DLD1 (cell line): ENCODE measurements around the gene GJA3.
"Not testable (repeated sequence)": the region's sequence is repeated elsewhere in the genome, so short reads cannot be mapped to it uniquely, and the experiment has no call there.

Experiments
- in situ Hi-C: cut with HindIII; loops from 2 replicates; pipeline ENCODE4 v1.10.0; 2017; ENCODE audit warnings: low sequenced_read_pairs

GJA3 gene

DNA sequence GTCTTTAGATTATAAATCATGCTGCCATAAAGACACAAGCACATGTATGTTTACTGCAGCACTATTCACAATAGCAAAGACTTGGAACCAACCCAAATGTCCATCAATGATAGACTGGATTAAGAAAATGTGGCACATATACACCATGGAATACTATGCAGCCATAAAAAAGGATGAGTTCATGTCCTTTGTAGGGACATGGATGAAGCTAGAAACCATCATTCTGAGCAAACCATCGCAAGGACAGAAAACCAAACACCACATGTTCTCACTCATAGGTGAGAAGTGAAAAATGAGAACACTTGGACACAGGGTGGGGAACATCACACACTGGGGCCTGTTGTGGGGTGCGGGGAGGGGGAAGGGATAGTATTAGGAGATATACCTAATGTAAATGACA, 7.6 kb downstream of the GJA3 start:
- in situ Hi-C loops, result not testable (repeated sequence)

DNA sequence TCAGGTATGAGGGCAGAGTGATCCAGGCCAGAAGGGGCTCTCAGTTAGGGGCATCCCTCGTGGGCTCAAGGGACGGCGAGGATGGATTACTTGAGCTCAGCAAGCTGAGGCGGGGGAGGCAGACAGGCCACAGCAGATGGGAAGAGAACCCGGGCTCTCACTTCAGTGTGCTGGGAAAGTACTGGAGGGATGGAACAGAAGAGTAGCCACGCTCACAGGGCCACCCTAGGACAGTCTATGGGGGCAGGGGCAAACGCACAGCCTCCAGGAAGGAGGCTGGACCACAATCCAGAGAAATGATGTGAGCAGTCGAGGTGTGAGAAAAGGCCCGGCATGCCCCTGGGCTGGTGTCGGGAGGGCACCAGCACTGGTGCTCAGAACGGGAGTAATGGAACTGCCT, 9.2 kb downstream of the GJA3 start:
- in situ Hi-C loops, result no loop called here

DNA sequence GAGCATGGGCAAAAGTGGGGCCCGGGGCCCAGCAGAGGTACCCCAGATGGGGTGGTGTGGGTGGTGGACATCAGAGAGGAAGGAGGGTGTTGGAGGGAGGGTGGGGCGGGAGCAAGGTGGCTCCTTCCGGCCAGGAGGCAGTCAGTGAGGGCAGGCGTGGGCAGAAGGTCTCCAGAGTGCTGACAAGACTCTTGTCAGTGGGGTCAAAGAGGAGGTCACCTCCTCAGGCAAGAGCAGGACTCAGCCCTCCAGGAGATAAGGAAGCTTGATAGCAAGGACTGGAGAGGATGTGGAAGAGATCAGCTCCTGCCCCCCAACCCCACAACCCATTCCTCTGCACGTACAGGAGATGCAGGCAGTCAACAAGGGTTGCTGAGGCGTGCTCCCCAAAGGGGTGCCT, 9.8 kb downstream of the GJA3 start:
- in situ Hi-C loops, result no loop called here

DNA sequence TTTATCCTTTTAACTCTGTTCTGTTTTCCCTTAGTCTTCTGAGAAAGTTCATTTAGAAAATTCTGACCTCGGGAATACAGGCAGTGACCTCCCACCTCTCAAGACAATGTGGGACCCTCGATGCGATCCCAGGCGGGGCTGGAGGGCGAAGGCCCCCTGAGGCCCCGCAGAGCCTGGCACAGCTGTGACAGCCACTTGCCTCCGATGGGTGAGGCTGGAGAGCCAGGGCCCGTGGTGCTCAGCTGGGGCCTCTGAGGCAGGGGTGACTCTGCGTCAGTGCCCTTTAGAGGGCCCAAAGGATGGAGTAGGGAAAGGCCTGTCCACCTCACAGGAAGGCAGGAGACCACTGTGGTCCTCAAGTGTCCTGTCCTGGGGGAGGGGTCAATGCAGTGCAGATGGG, 10.3 kb downstream of the GJA3 start:
- in situ Hi-C loops, result no loop called here

DNA sequence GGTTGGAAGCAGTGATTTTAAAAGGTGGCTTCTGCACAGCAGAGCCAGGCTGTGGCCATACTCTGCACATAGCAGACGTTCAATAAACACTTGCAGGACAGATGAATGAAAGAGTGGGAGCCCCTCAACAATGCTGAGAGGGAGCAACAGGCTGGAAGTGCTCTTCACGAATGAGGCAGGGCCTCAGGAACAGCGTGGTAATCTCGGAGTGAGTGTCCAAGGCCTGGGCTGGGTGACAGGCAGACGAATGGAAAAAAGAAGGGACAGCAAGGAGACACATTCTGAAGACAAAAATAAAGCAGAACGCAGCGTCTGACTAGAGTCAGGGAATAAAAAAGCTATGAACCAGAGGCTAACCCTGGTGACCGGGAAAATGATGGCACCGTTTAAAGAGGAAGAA, 11.1 kb downstream of the GJA3 start:
- in situ Hi-C loops, result no loop called here

DNA sequence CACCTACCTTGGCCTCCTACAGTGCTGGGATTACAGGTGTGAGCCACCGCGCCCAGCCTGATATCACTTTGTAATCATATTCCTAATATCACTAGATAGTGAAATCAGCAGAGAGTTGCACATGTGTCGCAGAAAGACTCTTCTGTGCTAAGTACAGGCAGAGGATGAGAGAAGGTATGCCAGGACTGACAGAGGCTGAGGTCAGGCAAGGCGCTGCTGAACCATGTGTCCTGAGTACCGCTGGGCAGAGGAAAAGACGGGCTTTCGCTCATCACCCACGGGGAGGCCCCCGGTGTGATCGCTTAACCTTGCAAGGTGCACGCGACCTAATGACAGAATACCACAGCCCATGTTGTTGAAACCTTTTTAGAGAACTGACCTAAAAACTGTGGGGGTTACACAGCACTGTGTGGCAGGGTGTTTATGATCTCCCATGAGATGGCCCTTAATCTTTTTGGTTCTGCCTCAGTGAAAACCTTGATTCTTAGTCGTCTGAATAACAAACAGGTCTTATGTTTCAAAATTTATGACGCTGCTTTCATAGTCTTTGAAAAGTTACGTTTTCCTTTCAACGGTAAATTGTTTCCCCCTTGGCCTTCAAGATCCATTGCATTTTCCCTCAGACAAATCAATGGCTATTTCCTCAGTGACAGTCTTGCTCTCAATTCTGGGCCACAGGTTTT, 12.2 kb downstream of the GJA3 start:
- in situ Hi-C loops, result no loop called here

DNA sequence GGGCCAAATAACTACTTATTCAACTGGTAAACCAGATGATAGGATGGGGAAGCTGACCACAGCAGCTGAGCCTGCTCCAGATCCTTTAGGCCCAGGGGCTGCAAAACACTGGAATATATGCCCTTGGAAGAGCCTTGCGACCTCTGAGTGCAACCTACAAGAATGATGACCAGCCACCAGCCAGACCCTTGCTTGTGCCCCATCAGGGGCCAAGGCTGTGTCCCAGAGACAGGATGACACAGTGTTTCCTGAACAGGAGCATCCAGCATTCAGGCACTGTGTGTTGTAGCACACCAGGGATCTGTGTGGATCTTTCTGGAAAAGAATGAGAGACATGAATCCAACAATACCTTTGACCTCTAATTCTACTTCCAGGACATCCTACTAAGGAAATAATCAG, 14.5 kb downstream of the GJA3 start:
- in situ Hi-C loops, result no loop called here

DNA sequence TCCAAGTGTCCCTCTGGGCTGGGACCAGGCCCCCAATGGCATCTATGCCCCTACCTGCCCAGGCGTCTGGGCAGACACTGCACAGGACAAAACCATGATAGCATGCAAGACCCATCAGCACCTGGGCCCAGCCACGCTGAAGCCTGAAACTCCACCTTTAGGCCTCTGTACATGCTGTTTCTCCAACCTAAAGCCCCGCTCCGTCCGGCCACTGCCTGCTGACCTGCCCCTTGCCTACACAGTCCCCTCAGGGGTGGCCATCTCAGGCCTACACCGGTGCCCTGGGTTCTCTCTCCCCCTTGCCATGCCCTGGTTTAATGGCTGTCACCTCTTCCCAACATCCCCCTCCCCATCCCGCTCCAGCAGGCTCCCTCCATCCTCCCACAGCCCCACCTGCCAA, 15.3 kb downstream of the GJA3 start:
- in situ Hi-C loops, result no loop called here

DNA sequence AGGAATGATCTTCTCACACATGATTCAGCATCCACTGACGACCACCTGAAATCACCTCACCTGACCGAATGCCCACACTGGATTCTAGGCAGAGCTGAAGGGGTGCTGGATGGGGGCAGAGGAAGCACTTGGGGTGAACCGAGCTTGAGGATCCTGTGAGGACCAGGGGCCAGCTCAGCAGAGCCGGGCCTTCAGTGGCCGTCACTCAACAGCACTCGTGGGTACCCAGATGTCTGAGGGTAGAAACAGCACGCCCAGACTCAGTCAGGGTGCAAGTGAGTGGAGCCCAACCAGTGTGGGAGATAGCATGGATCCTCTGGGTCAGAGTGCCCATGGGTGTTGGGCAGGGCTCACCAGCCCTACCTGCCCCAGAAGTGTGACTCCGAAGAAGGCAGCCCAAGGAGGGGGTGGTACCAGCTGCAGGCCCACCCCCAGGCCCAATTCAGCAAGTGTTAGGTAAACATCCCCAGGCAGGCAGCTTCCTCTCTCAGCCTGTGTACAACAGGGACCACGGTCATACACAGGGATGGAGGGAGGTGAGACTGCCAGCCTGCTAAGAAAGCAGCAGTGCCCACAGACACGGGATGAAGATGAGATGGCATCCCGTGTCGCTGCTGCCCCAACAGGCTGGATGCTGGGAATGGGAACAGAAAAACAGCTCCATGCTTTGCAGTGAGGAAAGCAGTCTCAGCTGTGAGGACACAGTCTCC, 16.6 kb downstream of the GJA3 start:
- in situ Hi-C loops, result no loop called here

DNA sequence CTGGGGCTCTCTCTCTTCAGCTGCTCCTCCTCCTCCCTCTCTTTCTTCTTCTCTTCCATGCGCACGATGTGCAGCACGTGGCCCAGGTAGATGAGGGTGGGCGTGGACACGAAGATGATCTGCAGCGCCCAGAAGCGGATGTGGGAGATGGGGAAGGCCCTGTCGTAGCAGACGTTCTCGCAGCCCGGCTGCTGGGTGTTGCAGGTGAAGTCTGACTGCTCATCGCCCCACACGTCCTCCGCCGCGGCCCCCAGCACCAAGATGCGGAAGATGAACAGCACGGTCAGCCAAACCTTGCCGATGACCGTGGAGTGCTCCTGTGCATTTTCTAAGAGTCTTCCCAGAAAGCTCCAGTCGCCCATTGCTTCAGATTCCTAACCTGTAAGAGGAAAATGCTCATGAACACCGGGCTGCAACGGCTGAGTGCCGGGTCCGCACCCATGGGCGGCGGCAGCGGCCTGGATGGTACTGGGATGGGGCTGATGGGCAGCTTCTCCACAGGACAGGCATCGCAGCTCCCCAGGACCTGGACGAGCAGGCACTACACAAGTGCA, 17.8 kb downstream of the GJA3 start:
- in situ Hi-C loops, result no loop called here

DNA sequence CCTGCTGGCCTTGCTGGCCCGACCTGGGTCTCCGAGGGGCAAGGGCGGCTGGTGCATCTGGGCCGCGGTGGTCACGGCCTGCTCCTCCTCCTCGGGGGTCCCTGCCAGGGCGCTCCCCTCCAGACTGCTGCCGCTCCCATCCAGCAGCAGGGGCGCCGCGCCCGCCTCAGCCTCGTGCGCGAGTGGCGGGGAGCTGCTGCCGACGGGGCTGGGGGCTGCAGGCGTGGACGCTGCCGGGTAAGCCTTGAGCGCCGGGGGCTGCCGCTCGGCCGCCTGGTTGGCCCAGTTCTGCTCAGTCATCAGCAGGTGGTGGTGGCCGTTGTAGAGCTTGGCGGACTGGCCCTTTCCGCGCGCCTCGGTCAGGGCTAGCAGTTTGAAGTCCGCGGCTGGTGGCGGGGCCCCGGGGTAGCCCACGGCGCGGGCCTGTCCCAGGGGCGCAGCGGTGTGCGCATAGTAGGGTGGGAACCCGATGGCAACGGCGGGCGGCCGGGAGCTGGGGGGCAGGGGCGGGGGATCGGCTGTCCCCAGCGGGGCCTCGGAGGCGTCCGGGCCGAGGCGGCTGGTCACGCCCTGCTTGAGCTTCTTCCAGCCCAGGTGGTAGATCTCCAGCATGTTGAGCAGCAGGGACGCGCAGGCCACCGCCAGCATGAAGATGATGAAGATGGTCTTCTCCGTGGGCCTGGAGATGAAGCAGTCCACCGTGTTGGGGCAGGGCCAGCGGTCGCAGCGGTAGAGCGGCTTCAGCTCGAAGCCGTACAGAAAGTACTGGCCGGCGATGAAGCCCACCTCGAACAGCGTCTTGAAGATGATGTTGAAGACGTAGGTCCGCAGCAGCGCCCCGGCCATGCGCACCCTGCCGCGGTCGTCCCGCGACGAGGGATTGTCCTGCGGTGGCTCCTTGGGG, 18.6 kb downstream of the GJA3 start:
- in situ Hi-C loops, result no loop called here

DNA sequence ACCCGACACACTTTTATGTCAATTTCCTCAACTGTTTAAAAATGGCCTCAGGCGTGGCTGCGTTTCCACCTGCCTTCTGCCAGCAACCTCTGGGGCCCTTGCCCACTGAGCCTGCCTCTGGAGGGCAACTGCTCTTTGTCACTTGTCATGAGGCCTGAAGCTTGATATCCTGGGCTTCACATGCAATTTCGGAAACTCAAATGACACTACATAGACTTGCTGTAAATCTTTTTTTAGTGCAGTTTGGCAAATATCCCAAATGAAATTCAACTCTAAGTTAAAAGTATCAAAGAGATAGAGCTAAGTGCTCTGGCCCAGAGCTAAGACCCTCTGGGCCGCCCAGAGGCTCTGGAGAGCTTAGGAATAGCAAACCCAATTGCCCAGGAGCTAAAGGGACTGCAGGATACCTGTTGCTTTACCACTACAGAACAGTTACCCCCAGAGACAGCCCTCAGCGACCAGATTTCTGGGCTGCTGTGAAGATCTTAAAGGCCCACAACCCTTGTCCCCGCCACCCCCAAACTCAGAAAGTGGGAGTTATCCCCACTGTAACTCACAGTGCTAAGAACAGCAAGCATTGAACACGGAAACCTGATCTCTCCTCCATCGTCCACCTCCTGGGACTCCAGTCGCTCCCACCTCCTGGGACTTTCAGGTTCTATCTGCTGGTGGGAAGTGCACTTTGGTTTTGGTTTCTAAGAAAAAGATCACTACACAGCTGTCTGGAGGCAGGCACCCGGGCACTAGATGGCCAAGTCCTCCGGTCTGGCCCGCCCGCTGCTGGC, 19.4 kb downstream of the GJA3 start:
- in situ Hi-C loops, result no loop called here

DNA sequence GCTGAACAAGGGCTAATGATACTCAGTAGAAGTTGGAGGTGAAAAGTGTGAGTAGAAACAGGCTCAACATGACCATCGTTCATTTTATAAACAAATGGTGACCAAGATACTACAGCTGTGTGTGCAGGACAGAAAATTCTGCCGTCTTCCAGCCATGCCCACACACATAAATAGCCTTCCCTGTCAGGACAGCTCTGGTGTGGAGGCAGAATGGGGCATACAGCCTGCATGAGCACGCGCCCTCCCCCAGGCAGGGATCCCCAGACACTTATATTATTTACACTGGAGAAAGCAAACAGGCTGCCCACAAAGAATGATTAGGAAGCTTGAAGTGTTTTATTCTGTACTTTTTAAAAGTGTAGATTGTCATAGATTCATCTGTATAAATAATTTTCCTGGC, 20.4 kb downstream of the GJA3 start:
- in situ Hi-C loops, result no loop called here

DNA sequence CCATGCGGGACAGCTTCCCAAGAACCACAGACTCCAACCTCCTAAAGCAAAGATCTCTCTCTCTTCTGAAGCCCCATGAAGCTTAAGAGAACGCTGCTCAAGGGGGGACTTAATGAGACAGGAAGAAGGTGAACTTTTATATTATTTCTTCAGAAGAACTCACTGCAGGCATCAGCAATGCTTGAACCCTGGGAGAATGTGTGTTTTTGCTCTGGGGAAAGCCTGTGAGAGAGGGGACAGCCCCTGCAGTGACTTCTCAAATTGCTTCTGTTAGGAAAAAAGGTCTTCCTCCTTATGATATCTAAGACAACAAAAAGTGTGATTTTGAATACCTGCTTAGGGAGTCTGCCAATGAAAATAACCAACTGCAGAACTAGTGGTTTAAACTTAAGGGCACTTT, 23.0 kb downstream of the GJA3 start:
- in situ Hi-C loops, result loop anchor here (5.0 kb wide), 1 partner anchor 54 kb away; the partner anchor contains the start of gene GJB2

DNA sequence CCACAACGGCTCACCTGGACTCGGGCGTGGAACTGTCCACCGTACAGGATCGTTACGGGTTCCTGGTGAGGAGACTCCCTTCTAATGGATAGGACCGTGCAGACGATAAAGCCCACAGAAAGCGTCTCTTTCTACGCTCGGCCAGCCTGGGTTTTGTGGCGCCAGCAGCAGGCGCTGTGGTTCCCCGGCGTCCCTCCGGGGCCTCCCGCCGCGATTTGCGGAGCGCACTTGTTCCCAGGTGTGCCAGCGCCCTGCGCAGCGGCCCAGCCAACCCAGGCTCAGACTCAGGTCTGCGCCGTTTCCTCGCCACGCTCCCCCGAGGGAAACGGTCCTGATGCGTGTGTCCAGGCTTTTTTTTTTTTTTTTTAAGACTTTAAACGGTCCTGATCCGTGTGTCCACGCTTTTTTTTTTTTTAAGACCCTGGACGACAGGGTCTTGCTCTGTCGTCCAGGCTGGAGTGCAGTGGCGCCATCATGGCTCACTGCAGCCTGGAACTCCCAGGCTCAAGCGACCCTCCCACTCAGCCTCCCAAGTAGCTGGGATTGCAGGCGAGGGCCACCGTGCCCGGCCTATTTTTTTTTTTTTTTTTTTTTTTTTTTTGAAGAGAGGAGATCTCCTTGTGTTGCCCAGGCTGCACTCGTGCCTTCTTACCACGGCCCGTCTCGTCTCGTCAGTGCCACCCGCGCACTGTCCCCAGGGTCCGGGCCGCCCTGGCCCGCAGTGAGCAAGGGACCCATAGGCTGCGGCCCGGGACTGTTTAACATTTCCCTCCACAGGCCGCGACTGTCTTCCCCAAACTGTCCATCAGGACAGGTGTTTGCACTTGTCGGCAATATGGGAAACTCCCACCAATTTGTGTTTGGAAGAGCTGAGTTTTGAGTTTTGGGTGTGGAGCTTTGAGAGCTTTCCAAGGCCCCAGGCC, 23.8 kb downstream of the GJA3 start:
- in situ Hi-C loops, result loop anchor here (5.0 kb wide), 1 partner anchor 55 kb away; the partner anchor contains the start of gene GJB2

DNA sequence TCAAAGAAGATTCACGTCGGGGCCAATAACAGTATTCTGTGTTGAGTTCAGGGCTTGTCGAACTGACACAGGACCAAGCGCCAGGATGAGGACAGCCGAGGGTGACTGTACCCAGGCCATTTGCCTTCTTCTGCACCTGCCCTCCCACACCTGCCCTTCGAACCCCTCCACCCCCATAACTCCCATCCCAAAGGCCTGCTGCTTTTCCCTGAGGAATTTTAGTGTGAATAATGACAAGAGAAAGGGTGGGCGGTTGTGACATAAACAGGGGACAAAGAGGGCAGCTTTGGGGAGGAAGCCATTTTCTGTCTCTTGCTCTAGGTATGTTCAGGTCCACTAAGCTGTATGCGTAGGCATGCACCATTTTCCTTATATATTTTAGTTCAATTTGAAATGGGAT, 26.1 kb downstream of the GJA3 start:
- in situ Hi-C loops, result loop anchor here (5.0 kb wide), 1 partner anchor 58 kb away; the partner anchor contains the start of gene GJB2

DNA sequence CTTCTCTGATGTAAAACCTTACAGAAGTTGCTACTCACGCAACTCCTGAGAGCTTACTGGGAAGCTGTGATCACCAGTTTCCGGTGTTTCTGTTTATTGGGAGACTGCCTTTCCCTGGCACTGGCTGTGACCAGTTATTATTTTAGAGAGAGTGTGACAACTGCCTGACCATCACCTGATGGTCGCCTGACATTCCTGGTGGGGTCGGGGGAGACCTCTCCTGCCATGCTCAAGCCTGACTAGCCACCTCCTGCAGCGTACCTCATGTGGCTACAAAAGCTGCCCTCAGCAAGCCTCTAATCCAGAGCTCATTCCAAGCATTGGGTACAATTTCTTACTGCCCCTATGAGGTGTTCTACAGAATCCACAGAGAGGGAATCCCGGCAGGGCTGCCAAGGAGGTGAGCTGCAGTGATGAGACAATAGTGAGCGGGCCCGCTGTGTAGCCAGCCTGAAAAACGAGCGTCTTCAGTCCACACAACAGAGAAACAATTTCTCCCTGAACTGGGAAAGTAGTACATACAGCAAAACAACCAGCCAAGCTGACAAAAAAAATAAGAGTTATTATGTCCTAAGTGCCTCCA, 28.7 kb downstream of the GJA3 start:
- in situ Hi-C loops, result no loop called here

DNA sequence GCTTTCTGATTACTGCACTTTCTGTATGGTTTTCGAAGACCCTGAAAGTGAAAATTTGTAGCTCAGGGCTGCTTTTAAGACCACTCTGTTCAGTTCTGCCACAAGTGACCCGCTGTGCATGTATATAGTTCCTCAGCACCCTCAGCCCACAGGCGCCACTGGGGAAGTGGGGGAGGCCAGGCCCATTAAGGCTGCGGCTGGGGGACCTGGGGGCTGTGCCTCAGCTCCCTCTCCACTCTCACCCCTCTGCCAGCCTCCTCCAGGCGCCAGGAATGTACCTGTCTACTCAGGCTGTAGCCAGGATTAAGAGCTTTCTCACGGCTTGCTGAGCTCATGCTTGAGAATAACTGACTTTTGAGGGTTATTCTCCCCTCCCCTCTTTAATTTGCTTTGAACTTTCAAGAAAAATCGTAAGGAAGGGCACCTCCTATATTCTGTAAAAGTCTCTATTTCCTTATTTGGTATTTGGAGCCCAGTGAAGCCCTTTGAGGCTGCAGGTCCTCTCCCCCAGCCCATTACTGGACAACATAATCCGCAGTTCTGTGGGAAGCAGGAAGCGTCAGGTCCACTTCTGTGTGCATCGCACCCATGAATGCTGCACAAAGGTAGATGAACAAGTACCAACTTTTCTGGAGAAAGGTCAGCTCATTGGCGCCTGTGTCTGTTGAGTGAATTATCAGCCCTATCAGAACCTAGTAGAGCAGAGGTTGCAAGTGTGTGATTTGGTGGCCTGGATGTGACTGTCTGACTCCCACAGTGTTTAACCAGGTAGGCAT, 29.6 kb downstream of the GJA3 start:
- in situ Hi-C loops, result no loop called here
